ENCODE measurements around the gene TPPP3. TPM values are rescaled to one million over a fixed set of nuclear protein-coding genes. Genes with fewer than 3 reads are reported as not detected.
A peak's percentile ranks its signal among the peaks of the same experiment; 100 is the strongest.

Gene TPPP3
- 0.16 and 0.55 TPM in 2 replicates for total RNA-seq (2014; rRNA removed; shearing (Covaris generic))
- polyA plus RNA-seq (2015; cell fraction: cytosol; rRNA removed) = 0.70 and 2.1 TPM in 2 replicates
- polyA plus RNA-seq (2015; cell fraction: nucleus; rRNA removed) = 0.75 and 2.0 TPM in 2 replicates

DNA sequence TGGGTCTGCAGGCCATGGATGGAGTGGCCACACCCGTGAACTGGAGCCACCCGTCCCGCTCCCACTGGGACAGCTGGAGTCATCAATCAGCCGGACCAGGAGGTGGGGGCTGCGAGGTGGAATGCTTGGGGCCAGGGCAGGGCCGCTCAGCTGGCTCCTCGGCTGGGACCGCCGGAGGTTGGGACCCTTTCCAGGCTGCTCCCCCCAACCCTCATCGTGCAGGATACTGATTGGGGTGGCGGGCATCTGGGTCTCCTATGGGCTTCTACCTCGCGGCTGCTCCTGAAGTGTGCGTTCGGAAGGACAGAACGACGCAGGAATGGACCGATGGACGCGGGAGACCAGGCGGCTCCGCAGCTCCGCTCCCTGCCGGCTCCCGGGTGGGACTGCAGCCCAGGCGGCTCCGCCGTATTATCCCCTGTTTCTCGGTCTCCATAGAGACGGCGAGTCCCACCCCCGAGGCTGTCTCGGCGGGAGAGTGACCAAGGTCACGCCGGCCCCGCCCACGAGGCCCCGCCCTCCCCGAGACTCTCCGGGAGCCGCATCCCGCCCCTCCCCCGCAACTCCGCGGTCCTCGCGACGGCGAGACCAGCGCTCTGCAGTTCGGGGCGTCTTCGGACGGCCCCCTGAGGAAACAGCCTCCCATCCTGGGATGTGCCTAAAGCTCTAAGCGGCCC, at the start of gene TPPP3:
TSS of gene TPPP3 (minus strand) at position 388 of the 677 bp plus-strand sequence. CDS start 2,387 bp downstream, outside the sequence.
- in situ Hi-C loops (cut with HindIII; ENCODE audit: low pct_unique_long_range_greater_than_20kb, low sequenced_read_pairs) = no loop called here
- DNase-seq (ENCODE audit: low read depth, low spot score) = peak; percentile 74

DNA sequence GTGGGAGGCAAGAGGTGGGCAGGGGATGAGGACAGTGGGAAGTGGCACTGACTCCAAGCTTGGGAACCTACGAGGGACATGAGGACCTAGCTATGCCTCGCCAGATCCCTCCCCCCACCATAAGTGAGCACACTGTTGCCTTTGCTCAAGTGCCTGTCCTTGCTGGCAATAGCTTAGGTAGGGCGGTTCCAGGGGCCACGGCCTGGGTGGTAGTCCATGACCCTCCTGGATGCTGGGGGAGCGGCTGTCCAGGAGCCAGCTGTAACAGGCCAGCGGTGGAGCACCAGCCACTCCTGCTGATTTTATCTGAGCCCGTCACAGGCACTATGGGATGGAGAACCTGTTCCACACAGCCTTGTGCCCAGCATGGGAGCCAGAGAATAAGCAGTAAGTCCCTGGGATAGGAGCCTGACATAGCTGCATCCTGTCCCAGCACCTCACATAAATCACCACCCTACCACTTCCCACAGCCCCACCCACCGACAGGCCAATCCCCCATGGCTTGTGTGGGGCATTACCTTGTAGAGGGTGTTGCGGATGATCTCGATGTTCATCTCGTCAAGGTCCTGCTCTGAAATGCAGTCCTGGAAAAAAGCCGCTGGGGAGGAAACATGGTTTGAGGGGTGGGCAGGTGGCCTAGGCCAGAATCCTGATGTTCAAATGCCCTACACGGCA, 49.4 kb upstream of the TPPP3 start:
- DNase-seq (ENCODE audit: low read depth, low spot score) = no peak
- in situ Hi-C loops (cut with HindIII; ENCODE audit: low pct_unique_long_range_greater_than_20kb, low sequenced_read_pairs) = no loop called here

DNA sequence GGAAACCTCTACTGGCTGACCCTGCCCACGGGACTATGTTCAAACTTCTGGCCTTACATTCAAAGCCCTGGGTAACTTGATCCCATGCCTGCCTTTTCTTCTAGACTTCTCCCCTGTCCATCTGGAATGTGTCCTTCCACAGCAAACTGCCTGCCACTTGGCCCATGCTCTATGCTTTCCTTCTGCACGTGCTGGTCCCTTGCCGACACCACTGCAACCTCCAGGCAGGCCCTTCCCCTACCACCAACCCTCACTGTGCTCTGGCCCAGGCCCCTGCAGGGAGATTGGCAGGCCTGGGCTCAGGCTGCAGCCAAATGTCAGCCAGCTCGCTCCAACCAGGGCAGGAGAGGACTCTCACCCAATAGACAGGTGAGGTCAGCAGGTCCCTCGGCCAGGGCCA, 48.6 kb upstream of the TPPP3 start:
- no peak for DNase-seq (ENCODE audit: low read depth, low spot score)
- in situ Hi-C loops (cut with HindIII; ENCODE audit: low pct_unique_long_range_greater_than_20kb, low sequenced_read_pairs) = no loop called here

DNA sequence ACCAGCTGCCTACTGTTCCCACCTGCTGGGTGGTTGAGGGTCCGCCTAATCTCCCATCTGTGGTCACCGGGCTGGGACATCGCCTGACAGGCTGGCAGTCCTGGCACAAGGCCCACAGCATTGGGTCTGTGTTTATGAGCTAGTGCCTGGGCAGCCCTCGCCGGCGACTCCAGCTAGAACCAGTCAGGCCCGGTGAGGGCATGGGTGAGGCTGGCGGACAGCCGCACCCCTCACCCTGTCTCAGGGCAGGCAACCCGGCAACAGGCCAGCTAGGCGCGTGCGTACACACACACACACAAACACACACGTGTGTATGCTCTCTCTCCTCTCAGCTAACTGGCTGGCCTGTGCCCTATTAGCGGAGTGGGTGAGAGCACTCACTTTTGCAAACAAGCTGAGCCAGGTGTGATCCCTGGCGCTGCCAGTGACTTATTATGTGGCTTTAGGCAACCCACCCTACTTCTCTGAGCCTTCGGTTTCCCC, 48.0 kb upstream of the TPPP3 start:
- in situ Hi-C loops (cut with HindIII; ENCODE audit: low pct_unique_long_range_greater_than_20kb, low sequenced_read_pairs) = no loop called here
- no peak for DNase-seq (ENCODE audit: low read depth, low spot score)

DNA sequence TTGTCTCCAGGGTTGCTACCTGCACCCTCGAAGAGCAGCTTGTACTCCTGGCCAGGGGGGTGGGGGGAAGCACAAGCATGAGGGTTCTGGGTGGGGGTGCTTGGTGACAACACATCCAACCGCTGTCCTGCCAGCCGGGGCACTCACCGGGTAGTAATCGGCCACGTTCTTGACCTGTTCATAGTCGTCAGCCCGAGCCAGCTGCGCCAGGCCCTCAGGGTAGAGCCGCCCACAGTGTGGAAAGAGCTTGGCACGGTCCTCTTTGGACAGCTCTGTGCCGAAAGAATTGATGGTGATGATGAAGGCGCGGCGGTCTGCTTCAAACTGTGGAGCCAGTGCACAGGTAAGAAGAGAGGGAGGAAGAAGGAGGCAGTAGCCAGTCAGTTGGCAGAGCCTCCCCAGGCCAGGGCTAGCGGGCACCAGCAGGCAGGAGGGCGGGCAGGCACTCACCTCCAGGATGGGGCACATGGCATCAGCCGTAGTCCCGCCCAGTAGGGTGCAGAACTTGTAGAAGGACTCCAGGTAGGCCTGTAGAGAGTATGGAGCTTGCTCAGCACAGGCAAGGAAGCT, 45.6 kb upstream of the TPPP3 start:
- in situ Hi-C loops (cut with HindIII; ENCODE audit: low pct_unique_long_range_greater_than_20kb, low sequenced_read_pairs) = no loop called here

DNA sequence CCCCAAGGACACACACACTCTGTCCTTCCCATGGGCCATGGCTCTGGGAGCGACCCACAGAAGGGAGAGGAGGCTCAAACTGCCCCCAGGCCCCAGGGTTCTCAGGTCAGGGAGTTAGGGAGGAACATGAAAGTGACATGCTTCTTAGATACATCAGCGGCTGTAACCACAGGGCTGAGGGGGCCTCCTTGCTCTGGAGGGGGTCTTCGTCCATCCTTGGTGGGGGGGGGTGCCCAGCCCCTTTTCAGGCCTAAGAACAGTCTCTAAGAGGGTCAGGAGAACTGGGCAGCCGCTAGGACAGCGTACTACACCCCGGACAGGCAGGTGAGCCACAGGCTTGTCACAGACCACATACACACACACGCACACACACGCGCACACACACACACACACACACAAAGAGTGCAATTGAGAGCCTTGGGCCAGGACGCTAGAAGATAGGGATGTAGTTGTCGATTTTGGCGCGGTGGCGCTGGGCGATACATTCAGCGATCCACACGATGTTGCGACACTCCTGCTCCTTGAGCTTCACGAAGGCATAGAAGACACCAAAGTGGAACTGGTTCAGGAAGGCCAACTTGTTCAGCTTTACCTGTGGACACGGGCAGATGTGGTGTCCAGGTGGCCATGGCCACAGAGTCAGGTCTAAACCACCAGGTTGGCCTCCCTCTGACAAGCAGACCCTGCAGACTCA, 44.9 kb upstream of the TPPP3 start:
- in situ Hi-C loops (cut with HindIII; ENCODE audit: low pct_unique_long_range_greater_than_20kb, low sequenced_read_pairs) = no loop called here
- no peak for DNase-seq (ENCODE audit: low read depth, low spot score)

More for the DNA sequence above, 45.6 kb upstream of the TPPP3 start:
- DNase-seq (ENCODE audit: low read depth, low spot score) = no peak

DNA sequence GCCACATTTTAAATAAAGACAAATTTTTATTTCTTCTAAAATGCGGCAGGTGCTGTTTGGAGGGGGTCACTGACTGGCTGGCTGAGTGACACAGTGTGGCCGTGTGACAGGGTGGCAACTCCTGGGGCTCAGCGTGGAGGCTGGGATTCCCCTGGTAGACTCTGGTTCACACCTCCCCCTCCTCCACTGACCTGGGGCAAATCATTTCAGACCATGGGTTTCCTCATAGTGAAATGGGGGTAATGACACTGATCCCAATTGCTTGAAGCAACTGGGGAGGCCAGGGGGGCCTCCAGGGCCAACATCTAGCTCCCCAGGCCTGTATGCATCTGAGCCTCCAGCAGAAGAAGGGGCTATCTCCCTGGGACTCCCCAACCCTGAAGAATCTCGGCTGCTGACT, 44.2 kb upstream of the TPPP3 start:
- in situ Hi-C loops (cut with HindIII; ENCODE audit: low pct_unique_long_range_greater_than_20kb, low sequenced_read_pairs) = no loop called here
- DNase-seq (ENCODE audit: low read depth, low spot score) = no peak

DNA sequence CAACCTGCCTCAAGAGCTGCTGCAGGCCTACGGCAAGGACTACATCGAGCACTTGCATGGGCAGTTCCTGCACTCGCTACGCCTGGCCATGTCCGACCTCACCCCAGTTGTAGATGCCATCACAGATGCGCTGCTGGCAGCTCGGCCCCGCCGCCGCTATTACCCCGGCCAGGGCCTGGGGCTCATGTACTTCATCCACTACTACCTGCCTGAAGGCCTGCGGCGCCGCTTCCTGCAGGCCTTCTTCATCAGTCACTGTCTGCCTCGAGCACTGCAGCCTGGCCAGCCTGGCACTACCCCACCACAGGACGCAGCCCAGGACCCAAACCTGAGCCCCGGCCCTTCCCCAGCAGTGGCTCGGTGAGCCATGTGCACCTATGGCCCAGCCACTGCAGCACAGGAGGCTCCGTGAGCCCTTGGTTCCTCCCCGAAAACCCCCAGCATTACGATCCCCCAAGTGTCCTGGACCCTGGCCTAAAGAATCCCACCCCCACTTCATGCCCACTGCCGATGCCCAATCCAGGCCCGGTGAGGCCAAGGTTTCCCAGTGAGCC, 43.4 kb upstream of the TPPP3 start:
- no peak for DNase-seq (ENCODE audit: low read depth, low spot score)
- in situ Hi-C loops (cut with HindIII; ENCODE audit: low pct_unique_long_range_greater_than_20kb, low sequenced_read_pairs) = no loop called here

DNA sequence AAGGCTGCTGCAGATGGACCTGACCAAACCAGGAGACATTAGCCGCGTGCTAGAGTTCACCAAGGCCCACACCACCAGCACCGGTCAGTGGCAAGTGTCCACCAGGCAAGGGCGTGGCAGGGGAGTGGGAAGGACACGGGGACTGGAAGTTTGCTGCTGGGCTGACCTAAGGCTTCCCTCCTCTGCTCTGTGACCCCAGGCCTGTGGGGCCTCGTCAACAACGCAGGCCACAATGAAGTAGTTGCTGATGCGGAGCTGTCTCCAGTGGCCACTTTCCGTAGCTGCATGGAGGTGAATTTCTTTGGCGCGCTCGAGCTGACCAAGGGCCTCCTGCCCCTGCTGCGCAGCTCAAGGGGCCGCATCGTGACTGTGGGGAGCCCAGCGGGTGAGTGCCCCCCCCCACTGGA, 42.5 kb upstream of the TPPP3 start:
- in situ Hi-C loops (cut with HindIII; ENCODE audit: low pct_unique_long_range_greater_than_20kb, low sequenced_read_pairs) = no loop called here
- no peak for DNase-seq (ENCODE audit: low read depth, low spot score)

DNA sequence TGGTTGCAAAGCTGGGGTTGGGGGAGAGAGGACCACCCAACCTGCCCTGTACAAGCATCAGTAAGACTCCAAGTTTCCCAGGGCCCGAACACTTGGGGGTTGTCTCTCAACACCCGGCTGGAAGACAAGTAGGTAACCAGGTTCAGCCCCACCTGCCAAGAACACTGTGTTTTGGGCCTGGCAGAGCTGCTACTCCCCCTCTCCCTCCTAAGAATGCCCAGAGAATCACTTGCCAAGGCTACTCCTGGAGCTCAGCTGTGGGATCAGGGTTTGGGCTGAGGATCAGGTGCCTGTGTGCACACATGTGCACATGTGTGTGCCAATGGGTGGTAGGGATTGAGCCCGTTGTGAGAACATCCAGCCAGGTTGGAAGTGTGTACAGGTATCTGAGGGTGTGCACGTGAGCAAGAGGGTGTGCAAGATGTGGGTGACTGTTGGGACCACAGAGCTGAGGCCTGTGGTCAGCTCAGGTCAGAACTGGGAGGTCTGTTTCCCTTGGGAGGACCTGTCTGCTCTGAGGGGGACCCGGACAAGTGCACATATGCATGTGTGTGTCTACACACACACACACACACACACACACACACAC, 39.9 kb upstream of the TPPP3 start:
- no peak for DNase-seq (ENCODE audit: low read depth, low spot score)
- in situ Hi-C loops (cut with HindIII; ENCODE audit: low pct_unique_long_range_greater_than_20kb, low sequenced_read_pairs) = no loop called here

DNA sequence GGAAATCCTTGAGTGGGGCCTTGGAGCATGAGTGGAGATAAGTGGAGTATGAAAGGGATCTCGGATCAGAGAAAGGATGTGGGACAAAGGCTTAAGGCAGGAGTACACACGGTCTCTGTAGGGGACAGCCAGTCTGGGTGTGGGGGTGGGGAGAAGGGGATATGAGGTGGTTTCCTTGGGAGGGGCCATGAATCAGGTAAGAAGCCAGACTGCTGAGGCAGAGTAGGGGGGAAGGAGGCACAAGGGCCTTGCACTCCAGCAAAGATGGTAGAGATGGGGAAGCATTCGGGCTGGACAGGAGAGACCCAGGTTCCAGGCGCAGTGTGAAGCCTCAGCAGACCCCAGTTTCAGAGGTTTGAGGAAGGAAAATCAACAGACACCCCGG, 39.2 kb upstream of the TPPP3 start:
- in situ Hi-C loops (cut with HindIII; ENCODE audit: low pct_unique_long_range_greater_than_20kb, low sequenced_read_pairs) = no loop called here
- no peak for DNase-seq (ENCODE audit: low read depth, low spot score)

DNA sequence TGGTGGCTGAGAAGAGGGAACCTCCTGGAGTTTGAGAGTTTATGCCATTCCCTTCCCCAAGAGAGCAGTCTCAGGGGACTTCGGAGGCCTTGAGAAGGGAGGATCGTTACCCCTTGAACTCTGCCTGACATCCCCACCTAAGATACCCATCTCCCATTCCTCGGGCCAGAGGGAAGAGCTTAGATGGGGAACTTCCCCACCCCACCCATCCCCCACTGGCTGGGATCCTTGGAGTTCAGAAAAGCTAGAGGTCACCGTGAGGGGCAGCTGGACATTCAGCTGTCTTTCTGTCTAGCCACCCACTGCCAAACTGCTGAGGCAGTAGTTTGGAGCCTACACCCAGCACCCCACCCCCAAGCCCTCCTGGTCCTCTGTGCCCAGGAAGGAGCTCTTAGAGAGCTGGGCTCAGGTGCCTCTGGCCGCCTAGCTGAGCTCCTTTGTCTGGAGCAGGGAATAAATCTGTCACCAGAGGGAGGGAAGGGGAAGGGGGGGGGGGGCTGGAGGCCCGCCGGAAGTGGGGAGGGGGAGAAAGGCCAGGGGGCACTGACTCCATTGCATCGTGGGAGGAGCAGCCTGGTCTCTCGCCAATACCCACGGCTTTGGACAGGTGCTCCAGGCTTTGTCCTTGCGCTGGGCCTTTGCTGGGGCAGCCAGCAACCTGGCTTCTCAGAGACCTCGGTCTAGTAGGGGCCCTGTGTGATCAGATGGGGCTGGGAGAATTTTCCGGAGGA, 38.6 kb upstream of the TPPP3 start:
- no peak for DNase-seq (ENCODE audit: low read depth, low spot score)
- in situ Hi-C loops (cut with HindIII; ENCODE audit: low pct_unique_long_range_greater_than_20kb, low sequenced_read_pairs) = no loop called here

DNA sequence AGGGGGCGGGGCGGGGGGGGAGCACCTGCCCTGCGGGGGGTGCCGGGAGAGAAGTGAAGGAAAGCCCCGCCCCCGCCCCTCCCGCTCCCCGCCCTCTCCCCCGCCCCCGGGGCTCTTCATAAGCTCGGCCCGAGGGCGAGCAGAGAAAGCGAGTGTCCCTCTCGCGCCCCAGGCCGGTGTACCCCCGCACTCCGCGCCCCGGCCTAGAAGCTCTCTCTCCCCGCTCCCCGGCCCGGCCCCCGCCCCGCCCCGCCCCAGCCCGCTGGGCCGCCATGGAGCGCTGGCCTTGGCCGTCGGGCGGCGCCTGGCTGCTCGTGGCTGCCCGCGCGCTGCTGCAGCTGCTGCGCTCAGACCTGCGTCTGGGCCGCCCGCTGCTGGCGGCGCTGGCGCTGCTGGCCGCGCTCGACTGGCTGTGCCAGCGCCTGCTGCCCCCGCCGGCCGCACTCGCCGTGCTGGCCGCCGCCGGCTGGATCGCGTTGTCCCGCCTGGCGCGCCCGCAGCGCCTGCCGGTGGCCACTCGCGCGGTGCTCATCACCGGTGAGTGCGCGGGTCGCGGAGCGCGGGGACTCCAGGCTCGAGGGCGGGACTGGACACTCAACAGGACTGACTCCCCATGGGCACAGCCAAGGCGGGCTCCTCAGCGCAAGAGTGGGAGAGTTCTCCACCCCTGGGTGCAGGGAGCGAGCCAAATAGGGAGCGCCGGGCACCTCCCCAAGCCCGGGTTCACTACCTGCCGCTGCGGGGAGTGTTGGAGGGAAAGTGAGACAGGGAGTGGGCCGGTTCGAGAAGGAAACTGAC, 37.9 kb upstream of the TPPP3 start, which contains the start of gene HSD11B2:
TSS of gene HSD11B2 (plus strand) at position 145 of the 798 bp plus-strand sequence. CDS start at position 273, 128 bp downstream.
- in situ Hi-C loops (cut with HindIII; ENCODE audit: low pct_unique_long_range_greater_than_20kb, low sequenced_read_pairs) = no loop called here
- DNase-seq (ENCODE audit: low read depth, low spot score) = peak; percentile 34

DNA sequence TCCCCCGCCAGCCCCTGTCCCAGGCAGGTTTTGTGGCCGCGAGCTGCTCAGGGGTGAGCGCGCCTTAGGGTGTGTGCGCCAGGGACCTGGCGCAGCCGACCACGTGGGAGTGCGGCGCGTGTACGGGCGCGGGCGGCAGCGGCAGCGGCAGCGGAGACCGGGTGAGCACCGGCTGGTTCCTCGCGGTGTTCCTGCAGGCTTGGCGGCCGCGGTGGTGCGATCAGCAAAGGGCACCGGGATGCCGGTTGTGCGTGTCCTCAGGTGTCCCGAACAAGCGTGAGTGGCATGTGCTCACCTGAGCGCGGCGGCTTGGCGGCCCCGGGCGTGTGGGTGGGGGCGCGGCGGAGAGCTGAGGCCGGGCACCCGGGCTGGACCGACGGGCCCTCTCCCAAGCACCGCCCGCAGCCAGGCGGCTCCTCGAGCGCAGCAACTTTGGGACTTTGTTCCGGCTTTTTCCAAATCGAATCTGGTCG, 37.2 kb upstream of the TPPP3 start:
- in situ Hi-C loops (cut with HindIII; ENCODE audit: low pct_unique_long_range_greater_than_20kb, low sequenced_read_pairs) = no loop called here
- DNase-seq (ENCODE audit: low read depth, low spot score) = no peak

DNA sequence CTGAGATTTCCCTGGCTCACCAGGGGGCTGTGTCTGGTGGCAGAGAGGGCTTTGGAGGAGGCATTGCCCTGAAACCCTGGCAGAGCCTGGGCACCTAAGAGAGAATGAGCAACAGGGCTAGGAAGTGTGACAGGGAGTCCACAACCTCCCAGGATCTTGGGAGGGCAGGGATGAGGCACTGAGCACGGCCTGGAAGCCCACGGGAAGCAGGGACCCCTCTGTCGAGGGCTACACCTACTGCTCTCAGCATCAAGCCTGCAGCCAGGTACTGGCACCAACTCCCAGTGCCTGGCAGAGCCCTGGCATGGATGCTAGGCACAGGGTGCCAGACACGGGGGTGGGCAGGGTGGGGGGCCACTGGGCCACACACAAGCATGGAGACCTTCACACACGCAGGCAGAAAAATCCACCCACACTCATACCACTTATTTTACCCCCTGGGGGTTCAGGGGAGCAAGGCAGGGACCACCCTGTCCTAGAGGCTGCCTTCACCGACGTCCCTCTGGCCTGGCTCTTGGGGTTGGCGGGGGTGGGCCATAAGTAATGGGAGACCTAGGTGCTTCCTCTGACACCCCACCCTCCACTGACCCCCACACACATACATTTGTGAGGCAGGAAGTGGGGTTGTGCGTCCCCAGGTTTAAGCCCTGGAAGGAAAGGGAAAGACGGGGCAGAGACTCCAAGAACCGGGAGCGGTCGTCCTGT, 36.7 kb upstream of the TPPP3 start:
- in situ Hi-C loops (cut with HindIII; ENCODE audit: low pct_unique_long_range_greater_than_20kb, low sequenced_read_pairs) = no loop called here
- no peak for DNase-seq (ENCODE audit: low read depth, low spot score)
